Upper lobe of right lung (tissue), 1 donor: ENCODE measurements around the gene ORC3. TPM values are rescaled to one million over a fixed set of nuclear protein-coding genes. Genes with fewer than 3 reads are reported as not detected.

ENCODE experiments used
- ATAC-seq: fragments of 200-7000 bp; cut with Tn5 transposase; one replicate; pipeline ENCODE4 v1.9.1; 2020; ENCODE audit warnings: mild to moderate bottlenecking, moderate library complexity
- DNase-seq: peaks from one replicate; pipeline ENCODE4 v3.0.0-alpha.2; 2020
- H3K27ac ChIP-seq: fragments of 200-600 bp; one replicate; pipeline ENCODE4 v1.8.0; 2022
- H3K27me3 ChIP-seq: fragments of 200-600 bp; one replicate; pipeline ENCODE4 v1.8.0; 2022; ENCODE audit warnings: mild to moderate bottlenecking
- H3K36me3 ChIP-seq: fragments of 200-600 bp; one replicate; pipeline ENCODE4 v1.8.0; 2022
- H3K4me1 ChIP-seq: fragments of 200-600 bp; one replicate; pipeline ENCODE4 v1.8.0; 2022
- H3K4me3 ChIP-seq: fragments of 200-600 bp; one replicate; pipeline ENCODE4 v1.8.0; 2022; ENCODE audit warnings: mild to moderate bottlenecking
- H3K9me3 ChIP-seq: fragments of 200-600 bp; one replicate; pipeline ENCODE4 v1.8.0; 2022
- intact Hi-C: fragments of 100-400 bp; cut with DNase I; formaldehyde crosslinking; loops from one replicate; pipeline ENCODE4 v1.11.0; 2022
- long read RNA-seq: library from polyadenylated mRNA; unstranded; transcript quantifications from one replicate; pipeline ENCODE4 v2.0.0, GENCODE V29; 2021
- total RNA-seq: library from RNA; stranded (reverse); fragmentation: NEBNext Ultra II Directional; extraction: Animal tissue kit (Norgen Biotek cat#: 25700); gene quantifications from one replicate; pipeline ENCODE4 v1.2.1, GENCODE V29; 2021
- TF ChIP-seq, protein P1 (sequence below): fragments of 200-600 bp; IDR thresholded peaks from one replicate; pipeline ENCODE4 v1.8.0; 2022; ENCODE audit warnings: antibody characterized with exemption
- donor health status: DM: no; HTN: yes; CAD: no; lungs with severe emphysema.

ORC3 gene
- 16.2 TPM for total RNA-seq
- long read RNA-seq, transcript ORC3-202 (20 exons, 2,512 nt), result major isoform, 6 of 18 reads
- long read RNA-seq, partial matches to known transcripts, result 1 of 18 reads
- long read RNA-seq, other reads (novel, unspliced or antisense), result 9 of 18 reads

DNA sequence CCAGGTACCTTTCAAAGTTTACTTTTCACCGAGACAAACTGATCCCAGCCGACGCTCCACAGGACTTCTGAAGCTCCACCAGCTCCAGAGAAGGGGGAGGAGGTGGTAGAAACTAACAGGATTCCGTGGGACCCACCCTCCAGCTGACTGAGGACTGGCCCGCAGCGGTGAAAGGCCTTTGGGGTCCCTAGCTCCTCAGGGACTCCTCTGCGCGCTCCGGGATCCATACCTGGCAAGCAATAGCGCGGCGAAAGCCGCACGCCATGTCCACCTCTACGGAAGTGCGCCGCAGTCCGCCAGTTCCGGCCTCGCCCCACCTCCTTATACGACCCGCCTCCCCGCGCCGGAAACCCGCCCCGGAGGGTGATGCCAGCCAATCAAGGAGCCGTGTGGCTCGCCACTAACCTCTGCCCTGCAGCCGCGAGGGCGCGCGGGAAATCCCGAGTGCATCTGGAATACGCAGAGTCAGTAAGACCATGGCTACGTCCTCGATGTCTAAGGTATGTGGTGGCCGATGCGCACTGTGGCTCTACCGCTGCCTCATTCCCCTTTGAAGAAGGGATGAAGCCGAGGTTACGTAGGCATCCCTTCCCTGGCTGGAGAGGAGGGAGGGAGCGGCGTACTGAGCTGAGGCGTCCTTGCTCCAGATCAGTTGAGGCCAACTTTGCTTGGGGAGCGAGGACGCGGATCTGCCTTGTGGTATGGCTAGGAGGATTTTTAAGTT lies at the start of gene ORC3, which contains the start of gene RARS2:
TSS of gene ORC3 (plus strand) at position 443 of the 724 bp plus-strand sequence. CDS start at position 477, 34 bp downstream.
TSS of gene RARS2 (minus strand) at position 295 of the 724 bp plus-strand sequence. CDS start at position 265, 30 bp downstream.
- TF ChIP-seq, protein P1, sequence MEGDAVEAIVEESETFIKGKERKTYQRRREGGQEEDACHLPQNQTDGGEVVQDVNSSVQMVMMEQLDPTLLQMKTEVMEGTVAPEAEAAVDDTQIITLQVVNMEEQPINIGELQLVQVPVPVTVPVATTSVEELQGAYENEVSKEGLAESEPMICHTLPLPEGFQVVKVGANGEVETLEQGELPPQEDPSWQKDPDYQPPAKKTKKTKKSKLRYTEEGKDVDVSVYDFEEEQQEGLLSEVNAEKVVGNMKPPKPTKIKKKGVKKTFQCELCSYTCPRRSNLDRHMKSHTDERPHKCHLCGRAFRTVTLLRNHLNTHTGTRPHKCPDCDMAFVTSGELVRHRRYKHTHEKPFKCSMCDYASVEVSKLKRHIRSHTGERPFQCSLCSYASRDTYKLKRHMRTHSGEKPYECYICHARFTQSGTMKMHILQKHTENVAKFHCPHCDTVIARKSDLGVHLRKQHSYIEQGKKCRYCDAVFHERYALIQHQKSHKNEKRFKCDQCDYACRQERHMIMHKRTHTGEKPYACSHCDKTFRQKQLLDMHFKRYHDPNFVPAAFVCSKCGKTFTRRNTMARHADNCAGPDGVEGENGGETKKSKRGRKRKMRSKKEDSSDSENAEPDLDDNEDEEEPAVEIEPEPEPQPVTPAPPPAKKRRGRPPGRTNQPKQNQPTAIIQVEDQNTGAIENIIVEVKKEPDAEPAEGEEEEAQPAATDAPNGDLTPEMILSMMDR, result no peak
- peak within 1 kb of the TSS; percentile 86 for H3K4me3 ChIP-seq
- DNase-seq (peak; percentile 98), ATAC-seq (peak; percentile 100)
- peaks cover 27% of the 10 kb centered on the region for H3K4me1 ChIP-seq
- H3K27me3 ChIP-seq, result no peaks in the 10 kb centered on the region
- intact Hi-C loops, result no loop called here
- no peaks in the 10 kb centered on the region for H3K36me3 ChIP-seq
- H3K27ac ChIP-seq, result peak within 1 kb of the TSS; percentile 92
- no peaks in the 10 kb centered on the region for H3K9me3 ChIP-seq

DNA sequence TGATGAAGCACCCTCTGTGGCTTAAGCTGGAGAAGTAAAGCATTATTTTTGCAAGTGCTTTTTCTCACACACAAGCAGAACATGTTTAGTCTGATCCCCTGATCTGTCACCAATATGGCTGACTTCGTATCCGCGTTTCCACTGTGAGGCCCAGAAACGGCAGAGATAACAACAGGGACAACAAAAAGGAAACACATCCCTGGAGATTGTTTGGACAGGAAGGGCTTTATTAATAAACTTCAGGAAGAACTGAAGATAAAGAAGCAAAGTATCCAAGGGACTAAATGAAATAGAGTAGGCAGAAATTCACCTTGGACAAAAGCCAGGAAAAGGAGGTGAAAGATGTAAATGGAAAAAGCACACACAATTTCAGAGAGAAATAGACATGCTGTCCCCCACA lies 49.4 kb upstream of the ORC3 start:
- no peak overlapping the region for H3K27ac ChIP-seq
- ATAC-seq (no peak), DNase-seq (no peak)
- no peak overlapping the region for H3K4me3 ChIP-seq
- intact Hi-C loops, result no loop called here
- TF ChIP-seq, protein P1, result no peak
- H3K27me3 ChIP-seq, result no peaks in the 10 kb centered on the region
- no peaks in the 10 kb centered on the region for H3K4me1 ChIP-seq
- H3K36me3 ChIP-seq, result peaks cover 58% of the 10 kb centered on the region
- no peaks in the 10 kb centered on the region for H3K9me3 ChIP-seq

DNA sequence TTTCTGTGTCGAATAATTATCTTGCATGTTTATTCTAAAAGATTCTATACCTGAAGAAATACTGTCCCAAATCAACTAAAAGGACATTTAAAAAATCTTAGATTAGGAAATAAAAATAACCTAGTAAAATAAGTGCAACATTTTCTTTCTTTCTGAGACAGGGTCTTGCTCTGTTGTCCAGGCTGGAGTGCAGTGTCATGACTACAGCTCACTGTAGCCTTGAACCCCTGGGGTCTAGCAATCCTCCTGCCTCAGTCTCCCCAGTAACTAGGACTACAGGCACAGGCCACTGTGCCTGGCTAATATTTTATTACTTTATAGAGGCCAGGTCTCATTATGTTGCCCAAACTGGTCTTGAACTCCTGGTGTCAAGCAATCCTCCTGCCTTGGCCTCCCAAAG lies 48.9 kb upstream of the ORC3 start:
- intact Hi-C loops, result no loop called here
- Histone ChIP-seq H3K27ac (no peak overlapping the region), H3K27me3 (no peaks in the 10 kb centered on the region), H3K9me3 (no peaks in the 10 kb centered on the region), H3K4me3 (no peak overlapping the region), H3K4me1 (no peaks in the 10 kb centered on the region), H3K36me3 (peaks cover 58% of the 10 kb centered on the region)
- no peak for ATAC-seq
- TF ChIP-seq, protein P1, result no peak
- DNase-seq, result no peak

DNA sequence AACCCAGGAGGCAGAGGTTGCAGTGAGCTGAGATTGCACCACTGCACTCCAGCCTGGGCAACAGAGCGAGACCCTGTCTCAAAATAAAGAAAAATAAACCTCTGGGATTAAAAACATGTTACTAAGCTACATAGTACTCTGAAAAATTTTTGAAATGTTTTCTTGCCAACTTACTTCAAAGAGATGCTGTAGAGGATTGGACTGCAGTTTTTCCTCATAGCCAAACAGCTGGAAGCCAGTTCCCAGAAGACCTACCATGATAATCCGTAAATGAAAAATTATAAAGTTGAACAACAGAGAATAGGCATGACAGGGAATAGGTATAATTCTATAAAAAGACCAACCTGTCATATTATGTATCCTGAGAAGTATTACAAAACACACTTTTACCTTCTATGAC lies 48.2 kb upstream of the ORC3 start:
- no peak overlapping the region for H3K27ac ChIP-seq
- TF ChIP-seq, protein P1, result no peak

DNA sequence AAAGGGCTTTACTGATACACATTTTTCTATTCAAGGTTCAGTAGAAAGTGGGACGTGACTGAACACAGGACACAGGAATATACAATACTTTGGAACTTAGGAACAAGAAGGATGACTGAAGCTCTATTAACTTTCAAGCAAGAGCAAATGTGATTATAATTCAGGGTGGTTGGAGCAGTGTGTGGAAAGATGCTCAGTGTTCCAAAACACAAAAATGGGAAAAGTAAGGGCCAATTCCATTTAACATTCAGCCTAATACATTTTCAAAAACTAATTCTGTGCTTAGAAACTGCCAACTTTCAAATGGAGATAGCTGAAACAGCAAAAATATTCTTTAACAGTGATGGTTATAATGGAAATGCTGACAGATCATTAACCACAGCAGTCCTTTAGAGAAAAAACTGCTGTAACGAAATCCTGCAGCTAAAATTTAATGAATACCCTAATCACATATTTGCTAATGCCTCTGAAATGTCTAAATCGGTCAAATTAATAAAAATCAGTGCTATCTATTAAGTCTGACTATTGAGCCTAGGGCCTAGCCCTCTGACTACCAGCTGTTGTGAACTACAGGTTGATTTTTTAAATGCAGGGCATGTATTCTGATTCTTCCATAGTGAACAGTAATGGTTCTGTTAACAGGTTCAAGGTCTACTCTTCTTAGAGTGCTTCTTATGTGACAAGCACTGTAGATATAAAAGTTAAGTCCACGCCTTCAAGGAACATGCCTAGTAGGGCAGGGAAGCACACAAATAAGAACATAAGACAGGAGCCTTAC lies 46.0 kb upstream of the ORC3 start:
- ATAC-seq (no peak), DNase-seq (no peak)
- Histone ChIP-seq H3K27ac (no peak overlapping the region), H3K36me3 (peaks cover 61% of the 10 kb centered on the region), H3K4me3 (no peak overlapping the region), H3K9me3 (no peaks in the 10 kb centered on the region), H3K27me3 (no peaks in the 10 kb centered on the region), H3K4me1 (no peaks in the 10 kb centered on the region)
- TF ChIP-seq, protein P1, result no peak
- intact Hi-C loops, result no loop called here

More for the DNA sequence above, 48.2 kb upstream of the ORC3 start:
- H3K4me1 ChIP-seq, result no peaks in the 10 kb centered on the region
- intact Hi-C loops, result no loop called here
- no peaks in the 10 kb centered on the region for H3K27me3 ChIP-seq
- no peaks in the 10 kb centered on the region for H3K9me3 ChIP-seq
- no peak overlapping the region for H3K4me3 ChIP-seq
- peaks cover 58% of the 10 kb centered on the region for H3K36me3 ChIP-seq
- no peak for DNase-seq
- no peak for ATAC-seq
